GM18868 (cell line): ENCODE measurements around the gene KXD1.

Source experiments
- ATAC-seq: cut with Tn5 transposase; IDR thresholded peaks from one replicate; pipeline ENCODE4 v1.9.1; 2021; ENCODE audit warnings: mild to moderate bottlenecking, moderate library complexity; ENCODE audit not compliant: unreplicated experiment

The KXD1 gene

DNA sequence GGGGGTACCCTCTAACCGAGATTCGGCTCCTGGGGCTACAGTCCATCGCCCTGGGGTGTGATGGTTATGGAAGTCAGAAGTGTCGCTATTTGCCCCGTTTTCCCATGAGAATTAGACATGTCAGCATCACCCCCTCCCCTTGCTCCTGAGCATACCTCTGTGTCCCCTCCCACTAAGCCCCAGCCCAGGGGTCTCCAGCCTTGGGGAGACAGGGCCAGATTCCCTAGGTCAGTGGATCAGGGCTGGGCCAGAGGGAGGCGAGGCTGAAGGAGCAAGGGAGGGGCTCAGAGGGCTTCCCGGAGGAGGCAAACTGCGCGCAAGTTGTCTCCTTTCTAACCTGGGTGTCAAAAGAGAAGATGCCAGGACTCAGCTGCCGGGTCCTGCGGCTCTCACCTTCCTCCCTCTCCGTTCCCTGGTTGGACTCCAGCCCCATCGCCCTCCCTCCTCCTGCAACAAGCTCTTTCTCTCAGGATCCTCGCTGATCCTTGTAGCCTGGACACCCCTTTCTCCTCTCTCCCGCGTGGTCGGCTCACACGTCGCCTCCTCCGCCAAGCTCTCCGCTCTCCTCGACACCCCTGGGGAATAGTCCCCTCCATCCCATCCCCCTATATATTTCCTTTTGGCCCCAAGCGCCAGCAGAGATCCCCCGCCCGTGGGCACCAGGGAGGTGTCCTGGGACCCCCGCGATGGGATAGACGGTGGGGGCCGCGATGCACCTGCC lies 54.5 kb downstream of the KXD1 start:
- ATAC-seq = no peak

DNA sequence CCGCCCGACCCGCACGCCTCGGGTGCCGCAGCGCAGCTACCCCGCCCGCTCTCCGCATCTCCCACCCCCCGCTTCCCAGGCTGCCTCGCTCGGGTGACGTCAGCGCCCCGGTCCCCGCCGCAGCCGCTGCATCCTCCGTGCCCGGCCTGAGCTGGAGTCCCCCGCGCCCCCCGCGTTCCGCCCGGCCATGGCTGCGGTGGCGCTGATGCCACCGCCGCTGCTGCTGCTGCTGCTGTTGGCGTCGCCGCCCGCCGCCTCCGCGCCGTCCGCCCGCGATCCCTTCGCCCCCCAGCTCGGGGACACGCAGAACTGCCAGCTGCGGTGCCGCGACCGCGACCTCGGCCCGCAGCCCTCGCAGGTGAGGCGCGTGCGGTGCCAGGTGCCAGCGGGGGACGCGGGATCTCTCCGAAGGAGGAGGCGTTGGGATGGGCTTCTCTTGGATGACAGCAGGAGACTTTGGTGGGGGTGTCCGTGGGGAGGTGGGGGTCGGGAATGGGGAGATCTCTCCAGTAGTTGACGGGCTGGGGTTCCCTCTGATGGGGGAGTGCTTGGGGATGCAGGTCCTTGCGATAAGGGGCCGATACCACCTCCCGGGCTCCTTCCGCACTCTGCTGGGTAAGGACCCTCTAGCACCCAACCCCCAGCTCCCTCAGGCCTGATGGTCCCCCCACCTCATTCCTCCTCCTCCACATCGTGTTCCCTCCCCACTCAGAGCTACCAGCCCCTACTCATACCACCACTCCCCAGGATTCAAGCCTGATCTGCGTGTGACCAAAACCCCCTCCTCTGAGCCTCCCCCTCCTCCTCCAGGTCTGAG lies 55.3 kb downstream of the KXD1 start, which contains the start of gene TMEM59L:
Gene TMEM59L (plus strand): TSS at position 99 of the 817 bp plus-strand sequence. CDS start 89 bp downstream, at position 188.
- no peak for ATAC-seq

DNA sequence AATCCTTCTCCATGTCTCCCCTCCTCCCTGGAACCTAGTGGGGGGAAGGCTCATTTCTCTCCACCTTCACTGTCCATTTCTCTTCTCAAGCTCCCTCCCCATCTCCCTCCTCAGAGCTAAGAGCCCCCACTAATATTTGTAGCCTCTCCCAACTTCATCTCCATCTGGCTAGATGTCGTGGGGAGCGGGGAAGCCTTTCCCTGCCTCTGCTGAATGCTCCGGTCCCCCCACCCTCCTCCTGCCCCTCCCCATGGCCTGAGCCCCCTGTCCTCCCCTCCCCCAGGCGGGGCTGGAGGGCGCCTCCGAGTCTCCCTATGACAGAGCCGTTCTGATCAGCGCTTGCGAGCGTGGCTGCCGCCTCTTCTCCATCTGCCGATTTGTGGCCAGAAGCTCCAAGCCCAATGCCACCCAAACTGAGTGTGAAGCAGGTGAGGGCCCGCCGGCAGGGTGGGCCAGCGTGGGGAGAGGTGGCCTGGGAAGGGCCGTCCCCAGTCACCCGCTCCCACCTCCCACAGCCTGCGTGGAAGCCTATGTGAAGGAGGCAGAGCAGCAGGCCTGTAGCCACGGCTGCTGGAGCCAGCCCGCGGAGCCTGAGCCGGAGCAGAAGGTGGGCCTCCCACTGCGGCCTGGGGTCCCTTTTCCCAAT lies 56.0 kb downstream of the KXD1 start:
- no peak for ATAC-seq

DNA sequence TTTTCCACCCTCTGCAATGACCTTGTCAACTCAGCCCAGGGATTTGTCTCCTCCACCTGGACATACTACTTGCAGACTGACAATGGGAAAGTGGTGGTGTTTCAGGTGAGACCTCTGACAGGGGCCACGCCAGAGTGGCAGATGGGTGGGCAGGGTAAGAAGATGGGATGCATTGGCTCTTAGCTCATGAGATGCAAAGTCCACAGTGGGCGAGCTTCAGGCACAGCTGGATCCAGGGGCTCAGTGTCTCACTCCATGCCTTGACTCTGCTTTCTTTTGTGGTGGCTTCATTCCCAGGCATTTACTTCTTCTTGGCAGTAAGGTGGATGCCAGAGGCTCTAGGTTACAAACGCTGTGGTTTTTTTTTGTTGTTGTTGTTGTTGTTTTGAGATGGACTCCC lies 58.4 kb downstream of the KXD1 start:
- no peak for ATAC-seq

DNA sequence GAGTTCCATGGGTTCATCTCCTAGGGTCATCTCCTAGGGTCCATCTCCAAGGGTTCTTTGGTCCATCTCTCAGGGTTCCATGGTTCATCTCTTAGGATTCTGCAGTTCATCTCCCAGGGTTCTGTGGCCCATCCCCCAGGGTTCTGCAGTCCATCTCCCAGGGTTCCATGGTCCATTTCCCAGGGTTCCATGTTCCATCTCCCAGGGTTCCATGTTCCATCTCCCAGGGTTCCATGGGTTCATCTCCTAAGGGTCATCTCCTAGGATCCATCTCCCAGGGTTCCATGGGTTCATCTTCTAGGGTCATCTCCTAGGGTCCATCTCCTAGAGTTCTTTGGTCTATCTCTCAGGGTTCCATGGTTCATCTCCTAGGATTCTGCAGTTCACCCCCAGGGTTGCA lies 59.9 kb downstream of the KXD1 start:
- ATAC-seq = no peak

DNA sequence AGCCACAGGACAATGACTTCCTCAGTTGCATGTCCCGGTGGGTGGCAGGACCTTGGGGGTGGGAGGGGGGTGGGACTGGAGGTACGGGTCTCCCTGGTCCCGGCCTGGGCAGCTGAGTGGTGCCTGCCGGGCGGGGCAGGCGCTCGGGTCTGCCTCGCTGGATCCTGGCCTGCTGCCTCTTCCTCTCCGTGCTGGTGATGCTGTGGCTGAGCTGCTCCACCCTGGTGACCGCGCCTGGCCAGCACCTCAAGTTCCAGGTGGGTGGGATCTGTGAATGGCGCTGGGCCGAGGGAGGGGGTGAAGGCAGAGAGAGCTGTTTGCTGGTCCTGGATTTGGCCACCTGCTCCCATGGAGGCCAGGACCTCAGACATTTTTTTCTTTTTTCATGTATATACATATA lies 60.6 kb downstream of the KXD1 start:
- no peak for ATAC-seq
